BJ (cell line): ENCODE data around the gene RPS5. TPM values are rescaled to one million over a fixed set of nuclear protein-coding genes. Genes with fewer than 3 reads are reported as not detected.

Experiments used
- CTCF ChIA-PET: fragments of 350-600 bp; formaldehyde crosslinking; extraction: SDS; loops from one replicate; lab custom pipeline; 2021; ENCODE audit warnings: antibody characterized with exemption, inconsistent platforms; lab: Yijun Ruan, JAX
- POLR2A ChIA-PET: fragments of 300-600 bp; sonication (Branson Sonifier 250); formaldehyde crosslinking; extraction: SDS; loops from one replicate; lab custom pipeline; 2021; ENCODE audit warnings: antibody characterized with exemption; lab: Charles Lee
- DNase-seq: peaks from one replicate; pipeline ENCODE4 v3.0.0-alpha.2; 2011; ENCODE audit warnings: low read depth
- H3K27me3 ChIP-seq: 2 replicates; pipeline ENCODE4 v1.6.0; 2011; ENCODE audit warnings: low read length; ENCODE audit not compliant: control insufficient read depth, insufficient read depth
- H3K36me3 ChIP-seq: 2 replicates; pipeline ENCODE4 v1.5.1; 2011; ENCODE audit warnings: low read length; ENCODE audit not compliant: control insufficient read depth, insufficient read depth
- H3K4me3 ChIP-seq: 2 replicates; pipeline ENCODE4 v1.5.1; 2011; ENCODE audit warnings: low read depth, mild to moderate bottlenecking, control low read depth, low read length
- polyA plus RNA-seq: library from polyadenylated mRNA; depleted of rRNA; stranded (reverse); fragments of >200 nt; gene quantifications from 2 replicates; pipeline ENCODE4 v1.2.3, GENCODE V29; 2011
- TF ChIP-seq, protein P1 (sequence below): IDR thresholded peaks from 2 replicates; pipeline ENCODE4 v1.5.1; 2011; ENCODE audit warnings: low read depth, mild to moderate bottlenecking, control low read depth, inconsistent platforms, low read length, moderate library complexity; ENCODE audit not compliant: insufficient read depth

The RPS5 gene
- polyA plus RNA-seq, 1 experiment: 3,326 TPM

DNA sequence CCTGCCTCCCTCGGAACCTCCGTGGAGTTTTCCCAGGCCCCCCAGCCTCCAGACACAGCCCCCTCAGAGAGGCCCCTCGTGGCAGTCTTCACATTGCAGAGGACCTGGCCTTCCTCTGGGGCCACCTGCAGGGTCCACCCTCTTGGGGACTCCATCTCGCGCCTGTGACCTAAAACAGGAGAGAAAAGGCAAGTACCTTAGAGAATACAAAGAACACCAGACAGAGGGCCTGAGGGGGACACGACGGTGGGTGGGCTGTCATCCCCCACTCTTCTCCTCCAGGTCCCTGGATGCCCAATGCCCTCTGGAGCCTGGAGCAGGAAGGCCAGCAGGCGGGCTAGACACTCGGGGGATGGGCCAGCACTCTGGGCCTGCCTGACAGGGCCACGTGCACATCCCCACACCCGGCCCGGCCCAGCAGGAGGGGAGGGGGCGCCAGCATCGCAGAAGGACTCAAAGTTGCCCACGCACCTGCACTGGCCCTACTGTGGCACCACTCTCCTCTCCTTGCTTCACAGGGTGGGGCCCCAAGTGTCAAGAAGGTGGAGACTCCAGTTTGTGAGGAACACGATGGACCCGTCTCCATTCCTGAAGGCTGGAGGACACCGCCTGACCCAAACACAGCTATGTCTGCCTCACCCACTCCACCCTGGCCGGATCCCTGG, 29.5 kb upstream of the RPS5 start:
- TF ChIP-seq, protein P1, sequence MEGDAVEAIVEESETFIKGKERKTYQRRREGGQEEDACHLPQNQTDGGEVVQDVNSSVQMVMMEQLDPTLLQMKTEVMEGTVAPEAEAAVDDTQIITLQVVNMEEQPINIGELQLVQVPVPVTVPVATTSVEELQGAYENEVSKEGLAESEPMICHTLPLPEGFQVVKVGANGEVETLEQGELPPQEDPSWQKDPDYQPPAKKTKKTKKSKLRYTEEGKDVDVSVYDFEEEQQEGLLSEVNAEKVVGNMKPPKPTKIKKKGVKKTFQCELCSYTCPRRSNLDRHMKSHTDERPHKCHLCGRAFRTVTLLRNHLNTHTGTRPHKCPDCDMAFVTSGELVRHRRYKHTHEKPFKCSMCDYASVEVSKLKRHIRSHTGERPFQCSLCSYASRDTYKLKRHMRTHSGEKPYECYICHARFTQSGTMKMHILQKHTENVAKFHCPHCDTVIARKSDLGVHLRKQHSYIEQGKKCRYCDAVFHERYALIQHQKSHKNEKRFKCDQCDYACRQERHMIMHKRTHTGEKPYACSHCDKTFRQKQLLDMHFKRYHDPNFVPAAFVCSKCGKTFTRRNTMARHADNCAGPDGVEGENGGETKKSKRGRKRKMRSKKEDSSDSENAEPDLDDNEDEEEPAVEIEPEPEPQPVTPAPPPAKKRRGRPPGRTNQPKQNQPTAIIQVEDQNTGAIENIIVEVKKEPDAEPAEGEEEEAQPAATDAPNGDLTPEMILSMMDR: no peak
- H3K27me3 ChIP-seq: no peaks in the 10 kb centered on the region; the same call in 1 of the 2 replicates
- DNase-seq: no peak
- ChIA-PET CTCF (no interaction called here), POLR2A (no interaction called here)
- peaks cover 2% of the 10 kb centered on the region for H3K36me3 ChIP-seq
- H3K4me3 ChIP-seq: no peak overlapping the region

- H3K27me3 ChIP-seq: no peaks in the 10 kb centered on the region; the same call in 1 of the 2 replicates
- no peak for DNase-seq
- H3K4me3 ChIP-seq: peak overlapping the region; percentile 48
- TF ChIP-seq, protein P1: 0 out of 2 replicates have a peak, but pooled peaks have one; percentile 11
- H3K36me3 ChIP-seq: no peaks in the 10 kb centered on the region
- ChIA-PET POLR2A (no interaction called here), CTCF (interaction anchor here (1.2 to 1.3 kb wide), 3 partner anchors 12 to 158 kb away, joined by 3 to 5 read pairs (median 3); partner anchors contain the start of gene ZBTB45)
These were observed 25.2 kb upstream of the RPS5 start for GRCh38 chr19:58361900-58362271.

DNA sequence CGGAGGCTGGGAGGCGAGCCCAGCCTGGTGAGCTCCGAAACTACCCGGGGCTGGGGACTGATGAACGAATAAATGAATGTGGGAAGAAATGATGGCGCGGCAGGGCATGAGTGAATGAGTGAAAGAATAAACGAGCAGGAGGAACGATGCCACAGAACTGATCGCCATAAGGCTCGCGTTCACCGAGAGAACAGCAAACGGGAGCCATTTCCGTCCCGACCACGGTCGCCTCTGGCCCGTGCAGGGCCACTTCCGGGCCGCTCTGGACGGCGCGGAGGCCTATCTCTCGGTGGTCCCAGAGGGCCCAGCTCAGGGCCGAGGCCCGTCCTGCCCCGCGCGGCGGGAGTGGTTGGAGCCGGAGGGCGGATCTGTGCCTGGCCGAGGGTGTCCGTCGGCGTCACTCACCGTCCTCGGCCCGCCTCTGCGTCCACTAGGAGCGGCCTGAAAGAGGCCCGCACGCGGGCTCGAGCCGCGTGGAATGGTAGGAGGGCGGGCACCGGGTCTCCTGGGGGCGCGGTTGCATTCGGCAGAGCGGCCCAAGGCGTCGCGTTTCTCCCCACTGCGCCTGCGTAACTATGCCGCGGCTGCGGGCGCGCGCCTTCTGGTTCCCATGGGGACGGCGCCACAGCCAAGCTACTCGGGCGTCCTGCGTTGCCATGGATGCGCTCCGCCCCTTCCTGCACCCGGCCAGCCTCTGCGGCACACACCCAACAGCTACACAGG, 24.6 kb upstream of the RPS5 start, which contains the start of gene ZNF497:
ZNF497 (minus strand) TSS at position 480 of the 723 bp plus-strand sequence. CDS start 5,116 bp downstream, outside the sequence.
- peak; percentile 82 for DNase-seq
- POLR2A ChIA-PET: interaction anchor here (0.5 to 0.6 kb wide), 2 partner anchors 20 to 32 kb away, joined by 3 to 9 read pairs; no protein-coding TSS in a partner anchor
- CTCF ChIA-PET: interaction anchor here (1.2 to 1.3 kb wide), 4 partner anchors 11 to 158 kb away, joined by 3 to 5 read pairs (median 3); partner anchors contain the start of gene ZBTB45
- H3K36me3 ChIP-seq: no peaks in the 10 kb centered on the region
- TF ChIP-seq, protein P1: no peak
- peak within 1 kb of the TSS; percentile 48 for H3K4me3 ChIP-seq
- H3K27me3 ChIP-seq: no peaks in the 10 kb centered on the region

GRCh38 chr19:58364146-58364545, 22.9 kb upstream of the RPS5 start:
- POLR2A ChIA-PET: no interaction called here
- TF ChIP-seq, protein P1: no peak
- no peak for DNase-seq
- no peak overlapping the region for H3K4me3 ChIP-seq
- H3K27me3 ChIP-seq: no peaks in the 10 kb centered on the region
- CTCF ChIA-PET: no interaction called here
- no peaks in the 10 kb centered on the region for H3K36me3 ChIP-seq
